Sciatic nerve (tissue), 1 donor: ENCODE measurements around the gene TPD52L3. TPM values are rescaled to one million over a fixed set of nuclear protein-coding genes. Genes with fewer than 3 reads are reported as not detected.

Experiments used
- total RNA-seq: library from RNA; stranded (reverse); fragmentation: NEBNext Ultra II Directional; extraction: Animal tissue kit (Norgen Biotek cat#: 25700); gene quantifications from one replicate; pipeline ENCODE4 v1.2.1, GENCODE V29; 2021
- donor health status: DM: no; HTN: no; CAD: no.

The TPD52L3 gene
- total RNA-seq, 1 donor from 2014 or later, result not detected

Other genes starting within 250 kb of the TPD52L3 start
- gene IL33, start 112.6 kb upstream of the TPD52L3 start, total RNA-seq, result 61.1 TPM
- gene UHRF2, start 84.8 kb downstream of the TPD52L3 start, total RNA-seq, result 66.1 TPM